ENCODE results near the gene NXPE1.
"Not testable (repeated sequence)": the region's sequence is repeated elsewhere in the genome, so short reads cannot be mapped to it uniquely, and the experiment has no call there.

NXPE1 gene

DNA sequence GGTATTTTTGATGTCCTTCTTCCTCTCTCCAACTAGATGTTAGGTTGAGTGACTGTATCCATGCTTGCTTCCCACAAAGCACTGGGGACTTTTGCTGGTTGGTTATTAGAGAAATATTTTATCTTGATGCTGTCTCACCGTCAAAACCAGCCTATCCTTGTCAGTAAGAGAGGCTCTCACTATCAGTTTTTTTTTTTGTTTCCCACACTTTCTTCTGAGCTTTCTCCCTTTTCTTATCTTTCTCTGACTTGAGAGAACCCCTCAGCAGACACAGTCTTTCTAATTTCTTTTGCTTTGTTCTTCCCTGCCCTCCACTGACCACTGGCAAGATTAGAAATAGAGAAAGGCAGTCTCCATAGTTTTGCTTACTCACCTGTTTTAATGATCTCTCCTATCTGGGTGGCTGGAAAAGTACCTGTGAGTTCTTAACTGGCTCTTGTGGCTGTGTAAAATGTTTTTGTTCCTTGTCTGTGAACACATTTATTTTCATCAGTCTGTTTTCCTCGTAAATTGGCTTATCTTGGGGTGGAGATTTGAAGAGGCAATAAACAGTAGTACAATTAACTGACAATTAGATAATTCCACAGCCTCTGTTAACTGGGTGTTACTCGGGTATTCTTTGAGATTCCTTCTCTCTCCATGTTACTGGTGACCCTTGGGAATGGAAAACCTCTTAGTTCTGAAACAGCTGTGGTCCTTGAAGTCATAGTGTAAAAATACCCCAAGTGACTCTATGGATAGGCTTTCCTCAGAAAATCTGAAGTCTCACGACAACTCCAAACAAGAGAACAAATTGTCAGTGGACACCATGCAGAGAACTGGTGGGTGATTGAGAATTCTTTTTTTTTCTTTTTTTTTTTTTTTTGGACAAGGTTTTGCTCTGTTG lies at the start of gene NXPE1:
Gene NXPE1 (minus strand): TSS at position 457 of the 886 bp plus-strand sequence. CDS start 8,680 bp downstream, outside the sequence.
- DNase-seq, result no peak

DNA sequence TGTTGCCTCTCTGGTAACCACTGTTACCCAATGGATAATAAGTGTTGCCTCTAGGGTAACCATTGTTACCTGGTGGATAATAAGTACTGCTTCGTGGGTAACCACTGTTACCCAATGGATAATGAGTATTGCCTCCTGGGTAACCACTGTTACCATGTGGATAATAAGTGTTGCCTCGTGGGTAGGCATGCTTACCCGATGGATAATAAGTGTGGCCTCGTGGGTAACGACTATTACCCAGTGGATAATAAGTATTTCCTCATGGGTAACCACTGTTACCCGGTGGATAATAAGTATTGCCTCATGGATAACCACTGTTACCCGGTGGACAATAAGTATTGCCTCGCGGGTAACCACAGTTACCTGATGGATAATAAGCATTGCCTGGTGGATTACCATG lies 49.7 kb upstream of the NXPE1 start:
- DNase-seq, result no peak

DNA sequence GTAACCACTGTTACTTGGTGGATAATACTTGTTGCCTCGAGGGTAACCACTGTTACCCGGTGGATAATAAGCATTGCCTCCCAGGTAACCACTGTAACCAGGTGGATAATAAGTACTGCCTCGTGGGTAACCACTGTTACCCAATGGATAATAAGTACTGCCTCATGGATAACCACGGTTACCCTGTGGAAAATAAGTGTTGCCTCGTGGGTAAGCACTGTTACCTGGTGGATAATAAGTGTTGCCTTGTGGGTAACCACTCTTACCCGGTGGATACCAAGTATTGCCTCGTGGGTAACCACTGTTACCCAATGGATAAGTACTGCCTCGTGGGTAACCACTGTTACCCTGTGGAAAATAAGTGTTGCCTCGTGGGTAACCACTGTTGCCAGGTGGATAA lies 48.9 kb upstream of the NXPE1 start:
- not testable (repeated sequence) for DNase-seq

DNA sequence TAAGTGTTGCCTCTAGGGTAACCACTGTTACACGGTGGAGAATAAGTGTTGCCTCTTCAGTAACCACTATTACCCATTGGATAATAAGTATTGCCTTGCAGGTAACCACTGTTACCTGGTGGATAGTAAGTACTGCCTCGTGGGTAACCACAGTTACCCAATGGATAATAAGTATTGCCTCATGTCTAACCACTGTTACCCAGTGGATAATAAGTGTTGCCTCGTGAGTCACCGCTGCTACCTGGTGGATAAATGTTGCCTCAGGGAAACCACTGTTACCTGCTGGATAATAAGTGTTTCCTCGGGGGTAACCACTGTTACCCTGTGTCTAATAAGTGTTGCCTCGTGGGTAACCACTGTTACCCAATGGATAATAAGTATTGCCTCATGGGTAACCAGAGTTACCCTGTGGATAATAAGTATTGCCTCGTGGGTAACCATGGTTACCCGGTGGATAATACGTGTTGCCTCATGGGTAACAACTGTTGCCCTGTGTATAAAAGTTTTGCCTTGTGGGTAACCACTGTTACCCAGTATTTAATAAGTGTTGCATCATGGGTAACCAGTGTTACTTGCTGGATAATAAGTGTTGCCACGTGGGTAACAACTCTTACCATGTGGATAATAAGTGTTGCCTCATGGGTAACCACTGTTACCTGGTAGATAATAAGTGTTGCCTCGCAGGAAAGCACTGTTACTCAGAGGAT lies 48.2 kb upstream of the NXPE1 start:
- DNase-seq, result no peak

DNA sequence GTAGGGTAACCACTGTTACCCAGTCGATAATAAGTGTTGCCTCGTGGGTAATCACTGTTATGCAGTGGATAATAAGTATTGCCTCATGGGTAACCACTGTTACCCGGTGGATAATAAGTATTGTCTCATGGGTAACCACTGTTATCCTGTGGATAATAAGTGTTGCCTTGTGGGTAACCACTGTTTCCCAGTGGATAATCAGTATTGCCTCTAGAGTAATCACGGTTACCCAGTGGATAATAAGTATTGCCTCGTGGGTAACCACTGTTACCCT lies 47.1 kb upstream of the NXPE1 start:
- not testable (repeated sequence) for DNase-seq

GRCh38 chr11:114606003-114606801 lies 46.5 kb upstream of the NXPE1 start:
- no peak for DNase-seq

GRCh38 chr11:114605370-114605769 lies 45.7 kb upstream of the NXPE1 start:
- DNase-seq, result no peak

GRCh38 chr11:114604886-114605285 lies 45.2 kb upstream of the NXPE1 start:
- DNase-seq, result no peak

- DNase-seq, result no peak
Observed at GRCh38 chr11:114604179-114604813, 44.6 kb upstream of the NXPE1 start.

DNA sequence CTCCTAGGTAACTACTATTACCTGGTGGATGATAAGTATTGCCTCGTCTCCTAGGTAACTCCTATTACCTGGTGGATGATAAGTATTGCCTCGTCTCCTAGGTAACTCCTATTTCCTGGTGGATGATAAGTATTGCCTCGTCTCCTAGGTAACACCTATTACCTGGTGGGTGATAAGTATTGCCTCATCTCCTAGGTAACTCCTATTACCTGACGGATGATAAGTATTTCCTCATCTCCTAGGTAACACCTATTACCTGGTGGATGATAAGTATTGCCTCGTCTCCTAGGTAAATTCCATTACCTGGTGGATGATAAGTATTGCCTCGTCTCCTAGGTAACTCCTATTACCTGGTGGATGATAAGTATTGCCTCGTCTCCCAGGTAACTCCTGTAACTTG lies 43.5 kb upstream of the NXPE1 start:
- DNase-seq, result not testable (repeated sequence)

DNA sequence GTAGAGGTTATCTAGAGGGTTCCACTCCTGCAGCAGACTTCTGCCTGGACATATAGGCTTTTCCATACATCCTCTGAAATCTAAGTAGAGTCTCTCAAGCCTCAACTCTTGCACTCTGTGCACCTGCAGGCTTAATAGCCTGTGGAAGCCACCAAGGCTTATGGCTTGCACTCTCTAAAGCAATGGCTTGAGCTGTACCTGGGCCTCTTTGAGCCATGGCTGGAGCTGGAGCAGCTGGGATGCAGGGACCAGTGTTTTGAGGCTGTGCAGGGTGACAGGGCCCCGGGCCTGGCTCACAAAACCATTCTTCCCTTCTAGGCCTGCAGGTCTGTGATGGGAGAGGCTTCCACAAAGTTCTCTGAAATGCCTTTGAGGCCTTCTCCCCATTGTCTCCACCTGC lies 38.8 kb upstream of the NXPE1 start:
- DNase-seq, result no peak

DNA sequence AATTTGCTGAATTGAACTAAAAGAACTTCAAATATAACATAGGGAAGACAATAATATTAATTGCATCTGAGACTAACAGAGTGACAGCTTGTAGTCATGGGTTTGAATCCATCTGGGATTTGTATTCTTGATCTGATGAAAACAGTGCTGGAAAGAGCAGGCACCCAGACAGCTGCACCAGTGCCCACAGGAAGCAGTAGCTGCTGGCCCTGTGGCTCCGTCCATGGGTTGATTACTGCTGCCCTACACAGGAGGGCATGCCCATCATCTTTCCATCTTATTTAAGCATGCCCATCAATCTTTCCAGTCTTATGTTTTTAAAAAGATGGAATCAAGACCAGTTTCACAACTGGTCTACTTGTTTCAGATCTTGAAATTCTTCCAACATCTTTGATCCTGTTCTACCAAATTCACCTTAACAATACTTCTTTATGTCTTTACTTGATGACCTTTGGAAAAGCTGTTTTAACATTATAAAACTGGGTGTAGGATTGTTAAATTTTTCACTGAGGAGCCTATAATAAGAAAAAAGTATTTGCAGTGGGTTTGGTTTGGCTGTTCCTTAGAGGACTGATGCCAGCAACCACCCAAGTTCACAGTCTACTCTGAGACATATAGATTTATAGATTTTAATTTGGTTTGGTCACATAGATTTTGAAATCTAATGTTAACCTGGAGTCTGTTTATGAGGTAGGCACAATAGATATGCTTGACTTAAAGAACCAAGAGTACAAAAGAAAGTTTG lies 36.7 kb upstream of the NXPE1 start:
- DNase-seq, result no peak

DNA sequence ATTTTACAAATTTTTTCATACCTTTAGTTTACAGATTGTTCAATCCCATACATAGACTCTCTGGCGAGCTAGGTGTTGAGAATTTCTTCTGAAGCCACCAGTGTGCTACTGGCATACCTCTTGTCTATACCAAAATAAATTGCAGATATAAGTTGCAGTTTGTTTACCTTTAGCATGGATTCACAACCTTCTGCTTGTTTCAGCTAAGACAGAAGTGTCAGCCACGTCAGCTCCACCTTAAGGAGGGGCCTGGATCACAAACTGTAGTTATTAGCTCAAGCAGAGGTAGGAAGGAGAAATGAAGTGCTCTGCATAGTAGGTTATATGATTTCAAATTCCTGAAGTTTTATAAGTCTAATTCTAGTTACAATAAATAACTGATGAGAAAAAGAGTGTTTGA lies 35.9 kb upstream of the NXPE1 start, which contains the start of gene NXPE4:
Gene NXPE4 (minus strand): TSS at position 216 of the 400 bp plus-strand sequence. CDS start 1,027 bp downstream, outside the sequence.
- no peak for DNase-seq

DNA sequence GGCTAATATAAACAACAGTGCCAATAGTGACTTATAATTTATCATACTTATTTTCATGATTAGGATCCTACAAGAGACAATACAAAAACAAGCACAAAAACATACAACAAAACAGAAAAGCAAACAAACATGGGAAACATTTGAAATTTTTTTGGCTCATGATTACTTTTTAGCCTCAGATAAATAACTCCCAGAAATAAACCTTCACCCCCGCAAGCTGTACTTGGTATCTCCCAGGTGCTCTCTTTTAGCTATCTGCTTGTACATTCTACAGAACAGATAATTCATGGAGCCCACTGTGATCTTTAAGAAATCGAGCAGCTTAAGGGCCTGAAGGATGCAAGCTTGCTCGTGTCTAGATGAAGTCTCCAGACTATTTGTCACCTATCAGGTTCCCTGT lies 35.0 kb upstream of the NXPE1 start:
- DNase-seq, result no peak

DNA sequence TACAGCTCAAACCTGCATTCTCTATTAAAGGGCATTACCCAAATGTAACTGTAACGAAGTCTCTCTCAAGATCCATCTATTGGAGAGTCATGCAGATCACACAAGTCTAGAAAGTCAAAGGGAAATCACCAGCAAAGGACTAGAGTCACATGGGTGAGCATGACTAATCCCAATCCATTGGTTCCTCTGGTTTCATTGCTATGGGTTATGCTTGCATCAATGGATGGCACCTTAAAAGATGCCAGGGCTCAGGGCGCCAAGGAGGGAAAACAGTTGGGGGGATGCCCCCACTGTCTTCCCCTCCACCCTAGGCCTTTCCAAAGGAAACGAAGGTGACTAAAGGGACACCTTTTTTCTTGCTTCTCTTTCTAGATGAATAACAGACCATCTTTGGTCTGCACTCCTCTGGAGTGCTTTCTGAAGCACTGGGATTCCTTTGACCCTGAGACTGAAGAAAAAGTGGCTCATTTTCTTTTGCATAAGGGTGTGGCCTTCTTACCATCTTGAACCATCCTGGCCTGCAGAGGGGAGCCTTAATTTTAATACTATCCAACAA lies 27.8 kb upstream of the NXPE1 start:
- no peak for DNase-seq

DNA sequence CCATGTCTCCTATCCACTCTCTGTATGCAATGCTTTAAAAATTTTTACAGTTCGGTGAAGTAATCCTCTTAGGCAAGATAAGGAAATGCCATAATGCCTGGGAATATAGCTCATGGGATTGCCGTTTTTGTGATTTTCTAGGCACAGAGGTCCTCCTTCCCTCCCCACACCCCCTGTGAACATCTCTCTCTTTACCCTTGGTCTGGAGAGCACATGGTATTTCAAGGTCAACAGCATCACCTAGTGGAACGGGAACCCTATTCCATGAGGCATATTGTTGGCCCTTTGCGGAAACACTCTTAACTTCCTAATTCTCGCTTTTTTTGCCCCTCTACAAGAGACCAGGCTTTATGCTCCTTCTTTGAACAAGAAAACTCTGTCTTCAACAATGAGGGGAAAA lies 27.1 kb upstream of the NXPE1 start:
- DNase-seq, result no peak

DNA sequence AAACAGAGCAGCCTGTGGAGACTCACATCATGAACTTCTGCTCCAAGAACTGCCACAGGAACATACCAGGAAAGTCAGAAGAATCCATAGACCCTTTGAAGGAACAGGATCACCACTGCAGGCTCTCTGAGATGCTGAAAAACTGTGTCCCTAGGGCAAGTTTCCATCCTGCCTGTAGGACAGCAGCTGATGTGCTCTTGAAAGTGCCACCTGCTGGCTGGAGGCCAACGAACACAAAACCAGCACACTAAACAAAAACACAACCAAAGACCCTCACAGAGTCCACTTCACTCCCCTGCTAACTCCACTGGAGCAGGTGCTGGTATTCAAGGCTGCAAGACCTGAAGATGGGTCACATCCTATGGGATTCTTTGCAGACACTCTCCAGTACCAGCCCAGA lies 12.0 kb upstream of the NXPE1 start:
- DNase-seq, result no peak

- no peak for DNase-seq
Observed at GRCh38 chr11:114569801-114570200, 10.1 kb upstream of the NXPE1 start.

DNA sequence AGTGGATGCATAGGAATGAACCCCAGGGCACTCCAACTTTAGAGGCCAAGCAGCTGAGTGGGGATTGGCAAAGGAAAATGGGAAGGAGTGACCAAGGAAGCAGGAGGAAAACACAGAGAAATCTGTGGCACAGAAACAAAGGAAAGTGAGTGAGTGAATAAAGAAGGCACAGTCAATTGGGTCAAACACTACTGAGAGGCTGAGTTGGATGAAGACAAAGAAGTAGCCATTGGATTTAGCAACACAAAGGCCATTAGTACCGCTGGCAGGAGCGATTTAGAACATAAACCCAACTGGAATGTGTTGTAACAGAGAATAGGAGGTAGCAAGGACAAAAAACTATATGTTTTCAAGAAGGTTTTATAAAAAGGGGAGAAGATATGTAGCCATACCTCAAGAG lies 6.6 kb upstream of the NXPE1 start:
- no peak for DNase-seq

- DNase-seq, result no peak
Observed at GRCh38 chr11:114564831-114565230, 5.2 kb upstream of the NXPE1 start.

- no peak for DNase-seq
Observed at GRCh38 chr11:114563077-114563476, 3.4 kb upstream of the NXPE1 start.
